Daoy (cell line): ENCODE measurements around the gene ABITRAM. TPM values are rescaled to one million over a fixed set of nuclear protein-coding genes. Genes with fewer than 3 reads are reported as not detected.
"Not testable (repeated sequence)": the region's sequence is repeated elsewhere in the genome, so short reads cannot be mapped to it uniquely, and the experiment has no call there.

Experiments used
- DNase-seq: peaks from one replicate; pipeline ENCODE4 v3.0.0-alpha.2; 2015; ENCODE audit warnings: low read depth
- total RNA-seq: library from RNA; depleted of rRNA; stranded (reverse); fragments of >200 nt; shearing (Covaris generic); gene quantifications from 2 replicates; pipeline ENCODE4 v1.2.3, GENCODE V29; 2014

ABITRAM gene
- total RNA-seq, 1 experiment from 2014 or later, result 12.2 TPM

GRCh38 chr9:108928386-108928785, 5.8 kb upstream of the ABITRAM start:
- no peak for DNase-seq

- peak; percentile 18 for DNase-seq
These were observed 926 bp upstream of the ABITRAM start for GRCh38 chr9:108933231-108933717.

DNA sequence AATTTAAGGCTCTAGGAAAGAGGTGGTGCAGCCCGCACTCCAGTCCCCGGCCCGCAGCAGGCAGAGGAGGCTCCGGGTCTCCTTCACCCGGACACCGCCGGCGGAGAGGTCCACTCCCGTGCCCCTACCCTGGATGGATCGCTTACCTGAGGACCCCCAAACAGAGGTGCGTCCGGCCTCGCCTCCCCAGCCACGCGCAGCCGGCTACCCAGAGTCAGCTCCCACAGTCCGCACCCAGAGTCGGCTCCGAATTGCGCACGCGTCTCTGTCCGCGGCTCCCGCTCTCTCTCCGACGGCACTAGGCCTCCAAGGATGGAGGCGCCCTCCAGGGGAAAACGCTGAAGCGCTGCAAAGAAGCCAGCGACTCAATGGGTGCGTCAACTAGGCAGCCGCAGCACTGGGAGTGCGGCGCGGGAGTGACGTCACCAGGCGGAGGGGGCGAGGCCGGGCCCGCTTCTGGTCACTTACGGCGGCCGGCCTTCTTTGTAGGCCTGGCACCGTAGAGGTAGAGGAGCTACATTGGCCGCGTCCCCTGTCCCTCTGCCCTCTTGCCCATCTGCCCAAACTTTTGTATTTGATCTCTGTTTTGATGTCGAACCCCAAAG, 380 bp upstream of the ABITRAM start, which contains the start of gene ELP1:
Gene ELP1, minus strand, starts transcription at position 407 of the 605 bp plus-strand sequence. CDS start 2,978 bp downstream, outside the sequence.
- DNase-seq, result peak; percentile 98

DNA sequence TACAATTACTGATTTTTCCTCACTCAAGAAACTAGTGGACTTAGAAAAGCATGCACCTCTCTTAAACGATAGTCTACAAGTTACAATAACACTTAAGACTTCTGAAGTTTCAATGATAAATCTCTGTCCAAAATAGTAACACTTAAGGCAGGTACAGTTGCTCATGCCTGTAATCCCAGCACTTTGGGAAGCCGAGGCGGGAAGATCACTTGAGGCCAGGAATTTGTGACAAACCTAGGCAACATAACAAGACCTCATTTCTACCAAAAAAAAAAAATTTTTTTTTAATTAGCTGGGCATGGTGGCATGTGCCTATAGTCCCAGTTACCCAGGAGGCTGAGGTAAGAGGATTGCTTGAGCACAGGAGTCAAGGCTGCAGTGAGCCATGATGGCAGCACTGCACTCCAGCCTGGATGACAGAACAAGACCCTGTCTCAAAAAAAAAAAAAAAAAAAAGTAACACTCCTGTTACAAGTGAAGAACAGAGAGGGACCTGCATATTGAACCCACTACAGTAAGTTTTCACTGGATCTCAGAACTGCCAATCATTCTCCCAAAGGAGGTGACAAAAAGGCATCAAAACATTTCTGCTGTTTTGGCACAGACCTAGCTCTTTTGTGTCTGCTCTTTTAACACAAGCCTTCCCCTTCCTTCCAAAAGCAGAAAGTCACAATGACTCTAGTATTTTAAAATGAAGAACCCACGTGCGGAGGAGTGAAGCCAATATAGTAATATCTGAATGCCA, 3.5 kb downstream of the ABITRAM start:
- no peak for DNase-seq

GRCh38 chr9:108939975-108940374, 5.8 kb downstream of the ABITRAM start:
- no peak for DNase-seq

- DNase-seq, result no peak
These were observed 16.0 kb downstream of the ABITRAM start for GRCh38 chr9:108950168-108950567.

DNA sequence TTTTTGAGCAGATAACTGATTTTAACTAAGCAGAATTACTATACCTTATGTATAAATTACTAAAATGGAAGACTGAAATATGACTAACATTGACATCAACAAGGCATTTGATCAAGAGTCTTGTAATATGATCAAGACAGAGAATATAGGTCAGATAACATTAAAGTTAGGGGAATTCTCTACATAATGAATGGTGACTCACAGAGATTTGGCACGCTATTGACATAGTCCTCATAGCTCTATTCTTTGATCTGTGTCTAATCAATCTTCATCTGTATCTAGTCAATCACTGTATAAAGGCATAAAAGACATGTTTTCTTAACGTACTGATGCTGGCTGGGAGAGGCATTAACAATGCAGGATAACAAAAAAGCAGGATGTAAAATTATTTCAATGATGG, 17.4 kb downstream of the ABITRAM start:
- DNase-seq, result peak; percentile 9

- DNase-seq, result peak; percentile 23
These were observed 19.9 kb downstream of the ABITRAM start for GRCh38 chr9:108953983-108954574.

DNA sequence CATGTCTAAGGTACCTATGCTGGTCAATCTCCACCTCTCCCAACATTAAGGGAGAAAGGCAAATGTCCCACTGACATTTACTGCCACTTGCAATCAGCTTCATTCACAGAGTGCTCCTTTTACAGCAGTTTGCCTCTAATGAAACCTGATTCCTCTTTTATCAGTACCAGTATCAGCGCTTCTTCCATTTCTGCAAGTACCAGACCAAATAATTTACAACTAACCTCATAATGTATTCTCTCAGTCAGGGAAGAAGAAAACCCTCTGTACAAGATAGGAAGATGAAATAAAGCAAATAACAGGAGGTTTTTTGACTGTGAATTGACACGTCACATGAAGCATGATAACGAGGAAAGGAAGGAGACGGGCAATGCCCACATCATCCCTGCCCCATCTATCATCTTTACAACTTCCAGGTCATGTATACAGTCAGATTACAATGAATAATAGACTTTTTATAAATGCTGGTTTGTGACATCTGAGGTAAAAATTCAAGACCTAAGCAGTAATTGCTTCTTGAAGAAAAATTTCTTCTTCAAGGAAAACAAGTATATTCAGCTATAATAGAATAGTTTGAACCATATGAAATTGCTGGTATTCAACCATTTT, 21.9 kb downstream of the ABITRAM start:
- DNase-seq, result no peak

DNA sequence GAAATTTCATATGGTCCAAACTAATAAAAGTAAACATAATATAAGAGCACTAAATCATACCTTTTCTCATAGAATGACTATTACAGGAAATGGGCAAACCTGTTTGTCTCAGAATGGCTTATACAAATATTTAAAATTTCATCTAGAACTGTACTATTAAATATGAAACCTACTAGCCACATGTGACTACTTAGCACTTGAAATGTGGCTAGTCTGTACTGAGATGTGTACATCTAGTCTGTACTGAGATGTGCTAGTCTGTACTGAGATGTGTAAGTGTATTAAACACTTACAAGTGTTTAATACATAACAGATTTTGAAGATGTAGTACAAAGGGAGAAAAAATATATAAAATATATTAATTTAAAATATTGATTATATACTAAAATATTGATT, 22.4 kb downstream of the ABITRAM start:
- no peak for DNase-seq

DNA sequence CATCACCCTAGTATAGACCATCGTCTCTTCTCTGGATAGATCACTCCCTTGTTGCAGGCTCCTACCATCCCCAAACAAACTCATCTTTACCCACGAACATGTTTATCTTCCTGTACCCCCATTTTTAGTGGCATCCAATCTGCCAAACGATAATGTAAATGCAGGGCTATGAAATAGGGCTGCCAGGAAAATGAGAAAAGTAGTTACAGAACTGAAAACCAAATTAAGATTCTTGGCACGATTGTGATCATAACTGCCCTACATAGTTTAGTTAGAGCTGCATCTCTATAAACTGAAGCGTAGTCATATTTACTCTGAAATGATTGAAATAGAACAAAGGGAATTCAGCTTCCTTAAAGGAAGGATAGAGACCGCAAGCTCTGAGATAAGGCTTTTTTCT, 26.1 kb downstream of the ABITRAM start:
- no peak for DNase-seq

DNA sequence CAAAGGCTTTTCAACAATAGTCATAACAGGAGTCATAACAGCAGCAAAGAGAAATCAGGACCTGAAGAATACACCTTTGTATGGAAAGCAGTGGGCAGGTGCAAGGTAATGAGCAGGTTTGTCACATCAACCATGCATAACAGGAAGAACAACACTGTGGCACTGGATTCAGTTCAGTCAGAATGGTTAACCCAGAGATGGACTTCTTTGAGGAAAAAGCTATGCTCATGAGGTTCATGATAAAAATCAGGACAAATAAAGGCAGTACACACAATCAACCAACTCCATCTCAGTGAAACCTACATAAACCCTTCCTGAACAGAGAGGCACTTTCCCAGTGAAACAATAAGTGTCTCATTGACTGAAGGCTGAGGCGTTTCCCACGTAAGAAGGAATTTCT, 27.0 kb downstream of the ABITRAM start:
- no peak for DNase-seq

DNA sequence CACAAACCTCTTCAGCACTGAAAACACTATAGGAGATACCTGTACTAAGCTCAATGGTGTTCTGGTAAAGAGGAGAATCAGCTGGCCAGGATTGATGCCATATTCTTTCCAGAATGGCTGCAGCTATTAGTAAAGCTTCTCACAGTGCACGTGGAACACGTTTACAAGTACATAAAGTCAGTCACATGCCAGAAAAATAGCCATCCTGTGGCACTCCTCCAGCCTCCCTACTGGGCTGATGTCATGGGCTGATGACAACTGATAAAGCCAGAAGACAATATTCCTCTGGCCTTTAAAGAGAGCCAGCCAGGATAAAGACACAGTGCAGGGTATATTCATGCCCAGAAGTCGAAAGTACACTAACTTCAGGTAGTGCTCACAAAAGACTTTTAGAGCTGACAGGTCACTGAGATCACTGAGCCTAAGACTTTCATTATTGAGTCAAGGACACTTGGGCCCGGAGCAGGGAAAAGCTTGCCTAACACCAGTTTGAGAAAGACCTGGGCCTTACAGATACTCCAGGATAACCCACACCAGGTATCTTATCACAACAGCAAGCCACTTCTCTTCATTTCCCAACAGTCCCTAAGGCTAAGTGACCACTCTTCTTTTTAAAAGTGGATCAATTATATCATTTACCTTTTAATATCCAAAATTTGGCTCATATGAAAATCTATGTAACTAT, 29.4 kb downstream of the ABITRAM start:
- DNase-seq, result no peak

GRCh38 chr9:108967916-108968315, 33.7 kb downstream of the ABITRAM start:
- DNase-seq, result no peak

DNA sequence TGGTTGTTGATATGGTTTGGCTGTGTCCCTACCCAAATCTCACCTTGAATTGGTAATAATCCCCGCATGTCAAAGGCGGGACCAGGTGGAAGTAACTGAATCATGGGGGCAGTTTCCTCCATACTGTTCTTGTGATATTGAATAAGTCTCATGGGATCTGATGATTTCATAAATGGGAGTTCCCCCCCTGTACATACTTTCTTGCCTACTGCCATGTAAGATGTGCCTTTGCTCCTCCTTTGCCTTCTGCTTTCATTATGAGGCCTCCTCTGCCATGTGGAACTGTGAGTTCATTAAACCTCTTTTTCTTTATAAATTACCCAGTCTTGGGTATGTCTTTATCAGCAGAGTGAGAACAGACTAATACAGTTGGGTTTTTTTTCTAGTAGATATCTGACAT, 37.2 kb downstream of the ABITRAM start:
- not testable (repeated sequence) for DNase-seq

- no peak for DNase-seq
These were observed 38.0 kb downstream of the ABITRAM start for GRCh38 chr9:108972186-108972585.

- no peak for DNase-seq
These were observed 38.5 kb downstream of the ABITRAM start for GRCh38 chr9:108972626-108973209.

DNA sequence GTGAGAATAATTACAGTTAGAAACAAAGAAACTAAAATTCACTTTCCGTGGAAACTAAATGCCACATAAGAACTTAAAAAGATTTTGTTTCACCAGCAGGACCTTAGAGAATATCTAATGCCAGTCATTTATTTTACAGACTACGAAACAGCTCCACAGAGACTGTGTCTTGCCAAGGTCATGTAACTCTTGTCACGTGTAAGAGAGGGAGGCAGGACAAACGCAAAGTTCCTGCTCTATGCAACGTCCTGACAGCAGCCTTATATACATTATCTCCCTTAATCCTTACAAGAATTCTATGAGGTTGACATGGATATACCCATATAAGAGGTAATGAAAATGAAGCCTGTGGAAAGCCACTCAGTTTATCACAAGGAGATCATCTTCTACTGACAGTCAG, 39.7 kb downstream of the ABITRAM start:
- no peak for DNase-seq

DNA sequence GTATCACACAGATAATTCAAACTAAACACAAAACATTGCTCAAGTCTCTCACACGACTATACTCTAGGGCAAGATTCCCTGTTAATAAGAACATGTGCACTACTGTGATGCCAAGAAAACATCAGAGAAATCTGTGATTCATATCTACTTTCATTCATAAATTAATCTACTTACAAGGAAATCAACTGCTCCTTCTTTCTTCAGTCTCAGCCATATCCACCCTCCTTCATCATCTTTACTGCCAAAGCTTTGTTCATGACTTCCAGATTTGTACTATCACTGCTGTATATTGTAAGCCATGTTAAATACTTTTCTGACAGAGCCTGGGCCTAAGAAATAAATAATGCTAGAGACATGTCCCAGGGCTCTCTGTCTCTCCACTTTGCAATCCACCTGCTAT, 44.0 kb downstream of the ABITRAM start:
- no peak for DNase-seq

- no peak for DNase-seq
These were observed 46.7 kb downstream of the ABITRAM start for GRCh38 chr9:108980893-108981292.

DNA sequence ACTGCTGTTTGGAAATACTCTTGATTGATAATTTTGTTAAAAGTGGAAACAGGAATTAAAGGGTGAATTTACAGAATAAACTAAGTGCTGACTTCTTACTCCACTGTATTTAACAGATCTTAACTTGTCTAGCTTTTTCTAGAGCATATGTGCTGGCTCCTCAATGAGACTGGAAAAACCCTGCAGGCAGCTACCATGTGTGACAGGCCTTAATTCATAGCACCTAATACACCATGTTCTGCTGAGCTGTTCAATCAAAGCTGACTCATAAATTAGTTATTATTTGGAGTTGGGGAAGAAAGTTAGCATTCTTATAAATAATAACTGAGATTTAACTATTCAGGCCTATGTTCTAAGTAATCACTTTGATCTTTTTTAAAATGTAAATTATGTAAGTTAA, 49.7 kb downstream of the ABITRAM start:
- no peak for DNase-seq
